Measurements from ENCODE around the gene ZNF524. TPM values are rescaled to one million over a fixed set of nuclear protein-coding genes. Genes with fewer than 3 reads are reported as not detected.

The ZNF524 gene
- total and polyA plus RNA-seq, 10 of the 15 experiments (the other 5 are each of a cell fraction or from before 2014, with no cell fraction given): 0.47 to 18.6 (median 12.4) TPM; not detected in 1

DNA sequence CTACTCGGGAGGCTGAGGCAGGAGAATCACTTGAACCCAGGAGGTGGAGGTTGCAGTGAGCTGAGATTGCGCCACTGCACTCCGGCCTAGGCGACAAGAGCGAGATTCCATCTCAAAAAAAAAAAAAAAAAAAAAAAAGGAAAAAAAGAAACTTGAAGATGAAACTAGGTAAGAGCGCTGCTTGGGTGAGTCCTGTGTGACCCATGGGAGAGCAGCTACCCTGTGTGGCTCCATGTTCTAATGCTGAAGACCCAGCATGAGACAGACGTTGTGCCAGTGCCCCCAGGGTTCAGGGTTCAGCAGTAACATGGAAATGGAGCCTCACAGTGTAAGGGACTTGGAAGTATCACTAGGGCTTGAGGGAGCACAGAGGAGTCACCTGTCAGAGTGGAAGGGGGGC lies 18.3 kb downstream of the ZNF524 start:
- ATAC-seq (no peak), DNase-seq (ENCODE audit: low read depth, low spot score) (no peak), FAIRE-seq (no peak)
- in situ Hi-C loops (cut with MboI) (no loop called here), intact Hi-C loops (cut with micrococcal nuclease; ENCODE audit: unreplicated experiment) (no loop called here)
- Histone ChIP-seq H3K4me2 (ENCODE audit: control insufficient read depth, insufficient read depth) (no peak overlapping the region), H3K27me3 (replicated peaks in 1 of 2; ENCODE audit: control insufficient read depth in 2 of 2, insufficient read depth in 2 of 2, low read length in 1 of 2) (no peaks in the 10 kb centered on the region), H3K4me3 (no peak overlapping the region), H2AFZ (ENCODE audit: control insufficient read depth, low read depth, low read length) (no peak overlapping the region), H3K4me1 (ENCODE audit: control insufficient read depth, insufficient read depth, low read length) (no peaks in the 10 kb centered on the region), H4K20me1 (ENCODE audit: control insufficient read depth, insufficient read depth) (no peaks in the 10 kb centered on the region), H3K36me3 (ENCODE audit: control insufficient read depth in 2 of 2, insufficient read depth in 2 of 2, low read length in 1 of 2) (peaks cover 3 to 12% of the 10 kb centered on the region in 2 experiments; a peak in 3 of 4 replicates), H3K9me3 (replicated peaks; ENCODE audit: control insufficient read depth, insufficient read depth, low read length) (no peaks in the 10 kb centered on the region; the same call in 1 of the 3 replicates), H3K27ac (ENCODE audit: control insufficient read depth, insufficient read depth) (no peak overlapping the region), H3K79me2 (ENCODE audit: control insufficient read depth, insufficient read depth, low read length) (no peaks in the 10 kb centered on the region), H3K9ac (ENCODE audit: control insufficient read depth, insufficient read depth, low read length) (no peak overlapping the region)
- POLR2A ChIA-PET: interaction anchor here (0.6 kb wide), 1 partner anchor 107 kb away, joined by 4 read pairs; no protein-coding TSS in a partner anchor
- SMC1A ChIA-PET (ENCODE audit: uncharacterized antibody, unreplicated experiment): interaction anchor here (1.4 kb wide), 1 partner anchor 12 kb away, joined by 3 read pairs; no protein-coding TSS in a partner anchor
- RAD21 ChIA-PET (ENCODE audit: unreplicated experiment): interaction anchor here (0.7 kb wide), 1 partner anchor 72 kb away, joined by 6 read pairs; no protein-coding TSS in a partner anchor
- WGBS (ENCODE audit: insufficient coverage, insufficient replicate concordance, low lambda C conversion rate, missing lambda C conversion rate): 70% methylated on average over 7 of the region's 7 CpGs
- CTCF ChIA-PET: interaction anchor here (1.5 to 2.8 kb wide), 2 partner anchors 12 to 14 kb away, joined by 5 to 12 read pairs; partner anchors contain the start of gene ZNF865
- BruUV-seq (replicated peaks): no TSS peak
- no peak for TF ChIP-seq PAX5 (IDR thresholded peaks at IDR 0.05; ENCODE audit: borderline replicate concordance, low read depth, low read length)
- no peak for TF ChIP-seq POLR2AphosphoS5 (IDR thresholded peaks at IDR 0.05; ENCODE audit: low read length)
- TF ChIP-seq POLR2AphosphoS2 (IDR thresholded peaks at IDR 0.05; ENCODE audit: low read depth, low read length): no peak
- no peak for TF ChIP-seq IKZF2 (IDR thresholded peaks at IDR 0.05)
- TF ChIP-seq SREBF2 (IDR thresholded peaks at IDR 0.05; ENCODE audit: low read length): no peak
- no peak for TF ChIP-seq ZNF384 (IDR thresholded peaks at IDR 0.05; ENCODE audit: borderline replicate concordance, low read depth, low read length)
- no peak for TF ChIP-seq POU2F2 (IDR thresholded peaks at IDR 0.05; ENCODE audit: borderline replicate concordance, low read depth, low read length)
- TF ChIP-seq MEF2B (IDR thresholded peaks at IDR 0.05; ENCODE audit: partially characterized antibody, poor library complexity, severe bottlenecking): no peak
- no peak for TF ChIP-seq TARDBP (IDR thresholded peaks at IDR 0.05; ENCODE audit: borderline replicate concordance)
- TF ChIP-seq, protein P1, sequence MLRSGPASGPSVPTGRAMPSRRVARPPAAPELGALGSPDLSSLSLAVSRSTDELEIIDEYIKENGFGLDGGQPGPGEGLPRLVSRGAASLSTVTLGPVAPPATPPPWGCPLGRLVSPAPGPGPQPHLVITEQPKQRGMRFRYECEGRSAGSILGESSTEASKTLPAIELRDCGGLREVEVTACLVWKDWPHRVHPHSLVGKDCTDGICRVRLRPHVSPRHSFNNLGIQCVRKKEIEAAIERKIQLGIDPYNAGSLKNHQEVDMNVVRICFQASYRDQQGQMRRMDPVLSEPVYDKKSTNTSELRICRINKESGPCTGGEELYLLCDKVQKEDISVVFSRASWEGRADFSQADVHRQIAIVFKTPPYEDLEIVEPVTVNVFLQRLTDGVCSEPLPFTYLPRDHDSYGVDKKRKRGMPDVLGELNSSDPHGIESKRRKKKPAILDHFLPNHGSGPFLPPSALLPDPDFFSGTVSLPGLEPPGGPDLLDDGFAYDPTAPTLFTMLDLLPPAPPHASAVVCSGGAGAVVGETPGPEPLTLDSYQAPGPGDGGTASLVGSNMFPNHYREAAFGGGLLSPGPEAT (IDR thresholded peaks at IDR 0.05; ENCODE audit: low read depth): no peak
- no peak for TF ChIP-seq CHD4 (IDR thresholded peaks at IDR 0.05)
- TF ChIP-seq SUPT20H (IDR thresholded peaks at IDR 0.05; ENCODE audit: borderline replicate concordance, control insufficient read depth, low read depth, low read length): no peak
- TF ChIP-seq, protein P2, sequence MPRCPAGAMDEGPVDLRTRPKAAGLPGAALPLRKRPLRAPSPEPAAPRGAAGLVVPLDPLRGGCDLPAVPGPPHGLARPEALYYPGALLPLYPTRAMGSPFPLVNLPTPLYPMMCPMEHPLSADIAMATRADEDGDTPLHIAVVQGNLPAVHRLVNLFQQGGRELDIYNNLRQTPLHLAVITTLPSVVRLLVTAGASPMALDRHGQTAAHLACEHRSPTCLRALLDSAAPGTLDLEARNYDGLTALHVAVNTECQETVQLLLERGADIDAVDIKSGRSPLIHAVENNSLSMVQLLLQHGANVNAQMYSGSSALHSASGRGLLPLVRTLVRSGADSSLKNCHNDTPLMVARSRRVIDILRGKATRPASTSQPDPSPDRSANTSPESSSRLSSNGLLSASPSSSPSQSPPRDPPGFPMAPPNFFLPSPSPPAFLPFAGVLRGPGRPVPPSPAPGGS (IDR thresholded peaks at IDR 0.05; ENCODE audit: borderline replicate concordance, insufficient read depth, low read depth, low read length, poor library complexity, severe bottlenecking): no peak
- TF ChIP-seq, protein P3, sequence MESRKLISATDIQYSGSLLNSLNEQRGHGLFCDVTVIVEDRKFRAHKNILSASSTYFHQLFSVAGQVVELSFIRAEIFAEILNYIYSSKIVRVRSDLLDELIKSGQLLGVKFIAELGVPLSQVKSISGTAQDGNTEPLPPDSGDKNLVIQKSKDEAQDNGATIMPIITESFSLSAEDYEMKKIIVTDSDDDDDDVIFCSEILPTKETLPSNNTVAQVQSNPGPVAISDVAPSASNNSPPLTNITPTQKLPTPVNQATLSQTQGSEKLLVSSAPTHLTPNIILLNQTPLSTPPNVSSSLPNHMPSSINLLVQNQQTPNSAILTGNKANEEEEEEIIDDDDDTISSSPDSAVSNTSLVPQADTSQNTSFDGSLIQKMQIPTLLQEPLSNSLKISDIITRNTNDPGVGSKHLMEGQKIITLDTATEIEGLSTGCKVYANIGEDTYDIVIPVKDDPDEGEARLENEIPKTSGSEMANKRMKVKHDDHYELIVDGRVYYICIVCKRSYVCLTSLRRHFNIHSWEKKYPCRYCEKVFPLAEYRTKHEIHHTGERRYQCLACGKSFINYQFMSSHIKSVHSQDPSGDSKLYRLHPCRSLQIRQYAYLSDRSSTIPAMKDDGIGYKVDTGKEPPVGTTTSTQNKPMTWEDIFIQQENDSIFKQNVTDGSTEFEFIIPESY (IDR thresholded peaks at IDR 0.05): no peak

Data from GM12878 (cell line).